Hindlimb muscle (tissue), 1 donor: ENCODE results near the gene UBAC2. TPM values are rescaled to one million over a fixed set of nuclear protein-coding genes. Genes with fewer than 3 reads are reported as not detected.
"Not testable (repeated sequence)": the region's sequence is repeated elsewhere in the genome, so short reads cannot be mapped to it uniquely, and the experiment has no call there.

ENCODE experiments used
- DNase-seq: peaks from one replicate; pipeline ENCODE4 v3.0.0-alpha.2; 2013
- polyA plus RNA-seq: library from polyadenylated mRNA; unstranded; fragments of 120-200 nt; gene quantifications from one replicate; pipeline ENCODE4 v1.2.1, GENCODE V29; 2013; ENCODE audit not compliant: insufficient read length

UBAC2 gene
- polyA plus RNA-seq, 1 donor, result 89.7 TPM

GRCh38 chr13:99249606-99250005, 49.0 kb downstream of the UBAC2 start:
- DNase-seq, result not testable (repeated sequence)

DNA sequence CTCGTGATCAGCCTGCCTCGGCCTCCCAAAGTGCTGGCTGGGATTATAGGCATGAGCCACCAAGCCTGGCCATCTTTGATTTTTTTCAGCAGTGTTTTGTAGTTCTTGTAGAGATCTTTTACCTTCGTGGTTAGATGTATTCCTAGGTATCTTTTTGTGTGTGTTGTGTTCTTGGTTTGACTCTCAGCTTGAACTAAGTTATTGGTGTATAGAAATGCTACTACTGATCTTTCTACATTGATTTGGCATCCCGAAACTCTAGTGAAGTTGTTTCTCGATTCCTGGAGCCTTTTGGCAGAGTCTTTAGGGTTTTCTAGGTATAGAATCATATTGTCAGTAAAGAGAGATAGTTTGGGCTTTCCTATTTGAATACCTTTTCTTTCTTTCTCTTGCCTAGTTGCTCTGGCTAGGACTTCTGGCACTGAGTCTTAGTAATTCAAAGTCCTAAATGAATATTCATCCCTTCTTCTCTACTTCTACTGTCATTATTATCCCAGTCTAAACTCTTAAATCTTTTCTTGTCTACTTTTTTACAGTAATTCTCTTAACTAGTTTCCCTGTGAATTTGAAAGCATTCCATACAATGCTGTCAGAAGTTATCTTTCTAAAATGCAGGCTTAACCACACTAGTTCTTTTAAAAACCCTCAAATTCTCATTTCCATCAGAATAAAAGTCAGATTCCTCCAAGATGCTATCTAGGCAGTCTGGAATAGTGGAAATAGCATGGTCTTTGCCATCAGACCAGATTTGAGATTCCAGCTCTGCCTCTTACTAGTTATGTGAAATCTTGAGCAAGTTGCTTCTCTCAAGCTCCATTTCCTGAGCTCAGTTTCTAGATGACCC, 50.5 kb downstream of the UBAC2 start:
- DNase-seq, result no peak

DNA sequence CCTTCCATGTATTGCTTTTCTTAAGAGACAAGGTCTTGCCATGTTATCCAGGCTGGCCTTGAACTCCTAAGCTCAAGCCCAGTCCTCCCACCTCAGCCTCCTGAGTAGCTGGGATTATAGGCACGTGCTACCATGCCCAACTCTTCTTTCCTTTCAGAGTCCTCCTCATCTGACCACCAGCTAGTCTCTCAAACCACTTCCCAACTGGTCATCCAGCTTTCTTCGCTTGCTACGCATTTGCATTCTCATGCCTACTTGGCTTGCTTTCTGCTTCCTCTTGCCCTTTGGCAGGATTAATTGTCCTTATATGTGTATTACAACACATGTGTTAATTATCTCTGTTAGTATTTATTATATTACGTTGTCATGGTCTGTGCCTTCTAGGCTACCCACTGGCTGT, 51.3 kb downstream of the UBAC2 start:
- no peak for DNase-seq

GRCh38 chr13:99254830-99255229, 54.2 kb downstream of the UBAC2 start:
- no peak for DNase-seq

DNA sequence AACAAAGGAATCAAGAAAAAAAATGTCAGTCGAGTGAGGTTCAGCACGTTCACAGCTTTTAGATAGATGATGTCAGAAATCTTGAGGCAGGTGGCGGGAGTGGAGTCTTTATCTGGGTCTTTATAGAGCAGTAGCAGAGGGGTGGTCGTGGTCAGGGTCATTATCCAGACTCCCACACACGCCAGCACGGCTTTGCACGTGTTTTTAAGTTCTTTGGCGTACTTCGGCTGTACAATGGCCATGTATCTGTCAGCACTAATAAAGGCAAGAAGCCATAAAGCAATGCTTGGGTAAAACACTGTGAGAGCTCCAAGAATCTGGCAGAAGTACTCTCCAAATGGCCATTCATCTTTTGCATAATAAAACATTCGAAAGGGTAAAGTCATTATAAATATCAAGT, 54.6 kb downstream of the UBAC2 start:
- DNase-seq, result no peak

DNA sequence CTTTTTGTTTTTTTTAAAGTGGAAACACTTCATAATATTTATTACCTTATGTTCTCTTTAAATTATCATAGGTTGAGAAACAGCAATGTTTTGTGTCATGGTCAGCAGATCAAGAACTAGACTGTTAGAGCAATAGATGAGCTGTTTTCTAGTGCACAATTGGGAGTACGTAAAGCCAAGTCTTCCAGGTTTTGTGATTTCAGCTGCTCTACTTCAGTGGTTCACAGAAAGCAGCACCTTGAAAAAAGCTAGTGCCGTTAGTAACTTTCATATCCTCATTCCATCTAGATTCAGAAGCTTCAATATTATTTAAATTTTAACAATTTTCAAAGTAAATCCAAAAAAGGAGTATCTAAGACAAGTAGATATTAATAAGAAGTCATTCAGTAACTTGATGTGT, 55.6 kb downstream of the UBAC2 start:
- DNase-seq, result no peak

- DNase-seq, result no peak
Measured at GRCh38 chr13:99256709-99257108, 56.1 kb downstream of the UBAC2 start.

- no peak for DNase-seq
Measured at GRCh38 chr13:99257291-99257690, 56.6 kb downstream of the UBAC2 start.

GRCh38 chr13:99258210-99258860, 57.7 kb downstream of the UBAC2 start, which contains the start of gene GPR18:
GPR18 (minus strand) TSS chr13:99258379; CDS start chr13:99255872, 2,507 bp downstream.
- DNase-seq, result no peak

DNA sequence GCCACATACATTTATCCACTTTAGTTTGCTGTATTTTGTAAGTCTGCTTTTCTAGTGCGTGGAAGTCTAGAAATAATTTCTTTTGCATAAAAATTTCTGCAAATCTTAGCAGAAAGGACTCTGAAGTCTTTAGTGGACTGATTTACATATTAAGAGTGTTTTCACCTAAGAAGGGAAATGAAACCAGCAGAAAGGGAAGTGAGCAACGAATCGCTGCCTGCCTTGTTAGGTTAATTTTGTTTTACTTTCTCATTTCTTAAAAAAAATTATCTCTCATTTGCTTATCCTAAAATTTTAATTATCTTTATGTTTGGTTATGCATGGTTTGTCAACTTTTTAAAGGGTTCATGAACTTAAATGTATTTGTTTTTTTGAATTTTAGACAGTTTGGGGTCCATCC, 58.3 kb downstream of the UBAC2 start:
- DNase-seq, result no peak

- DNase-seq, result no peak
Measured at GRCh38 chr13:99260216-99260615, 59.6 kb downstream of the UBAC2 start.

- DNase-seq, result no peak
Measured at GRCh38 chr13:99261059-99261458, 60.4 kb downstream of the UBAC2 start.

DNA sequence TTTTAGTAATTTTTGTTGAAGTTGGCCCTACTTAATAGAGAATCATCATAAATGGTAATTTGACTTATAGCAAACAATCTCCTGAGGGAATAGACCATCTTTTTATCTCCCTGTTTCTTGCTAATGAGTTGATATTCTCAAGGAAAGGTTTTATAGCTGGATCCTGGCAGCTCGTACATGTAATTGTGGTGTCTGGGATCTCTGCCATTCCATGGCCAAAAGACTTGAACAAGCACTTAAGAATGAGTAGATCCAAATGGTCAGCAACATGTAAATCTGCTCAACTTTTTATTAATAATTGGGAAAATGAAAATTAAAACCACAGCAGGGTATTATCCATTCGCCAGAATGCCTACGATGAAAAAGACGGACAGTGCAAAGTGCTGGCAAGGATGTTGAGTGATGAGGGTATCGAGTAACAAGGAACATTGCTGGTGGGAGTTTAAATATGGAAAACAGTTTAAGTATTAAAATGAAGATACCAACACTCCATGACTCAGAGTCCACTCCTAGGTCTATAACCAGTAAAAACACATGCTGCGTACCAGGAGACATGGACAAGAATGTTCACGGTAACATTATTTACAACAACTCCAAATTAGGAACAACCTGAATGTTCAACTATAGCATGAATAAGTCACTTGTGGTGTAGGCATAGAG, 62.6 kb downstream of the UBAC2 start:
- no peak for DNase-seq

GRCh38 chr13:99264051-99264450, 63.4 kb downstream of the UBAC2 start:
- no peak for DNase-seq

GRCh38 chr13:99265162-99265800, 64.6 kb downstream of the UBAC2 start:
- no peak for DNase-seq

- DNase-seq, result no peak
Measured at GRCh38 chr13:99265821-99266426, 65.3 kb downstream of the UBAC2 start.

DNA sequence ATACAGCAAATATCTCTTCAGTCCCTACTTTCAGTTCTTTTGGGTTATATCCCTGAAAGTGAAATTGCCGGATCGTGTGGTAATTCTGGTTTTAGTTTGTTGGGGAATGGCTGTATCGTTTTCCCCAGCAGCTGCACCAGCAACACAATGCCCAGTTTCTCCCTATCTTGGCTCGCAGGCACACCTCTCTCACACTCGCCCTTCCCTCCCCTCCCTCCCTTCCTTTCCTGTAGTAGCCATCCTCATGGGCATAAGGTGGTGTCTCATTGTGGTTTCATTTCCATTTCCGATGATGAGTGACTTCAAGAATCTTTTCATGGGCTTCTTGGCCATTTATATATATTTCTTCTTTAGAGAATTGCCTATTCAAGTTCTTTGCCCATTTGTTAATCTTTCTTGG, 66.2 kb downstream of the UBAC2 start:
- DNase-seq, result no peak

DNA sequence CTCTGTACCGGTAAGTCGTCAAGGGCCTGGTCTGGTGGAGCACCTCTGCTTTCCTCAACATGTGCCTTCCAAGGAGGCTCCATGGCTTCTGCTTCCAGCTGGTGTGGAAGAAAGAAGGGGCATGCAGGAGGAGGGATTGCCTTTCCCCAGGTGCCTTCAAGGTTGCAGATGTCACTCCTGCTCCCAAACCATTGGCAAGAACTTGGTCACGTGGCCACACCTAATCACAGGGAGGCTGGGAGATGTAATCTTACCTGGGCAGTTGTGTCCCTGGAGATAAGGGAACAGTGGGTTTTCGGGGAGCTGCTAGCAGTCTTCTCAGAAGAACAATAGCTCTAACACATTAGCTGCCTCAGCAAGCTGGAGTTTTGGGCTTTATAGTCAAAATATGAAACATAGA, 67.3 kb downstream of the UBAC2 start:
- DNase-seq, result no peak

DNA sequence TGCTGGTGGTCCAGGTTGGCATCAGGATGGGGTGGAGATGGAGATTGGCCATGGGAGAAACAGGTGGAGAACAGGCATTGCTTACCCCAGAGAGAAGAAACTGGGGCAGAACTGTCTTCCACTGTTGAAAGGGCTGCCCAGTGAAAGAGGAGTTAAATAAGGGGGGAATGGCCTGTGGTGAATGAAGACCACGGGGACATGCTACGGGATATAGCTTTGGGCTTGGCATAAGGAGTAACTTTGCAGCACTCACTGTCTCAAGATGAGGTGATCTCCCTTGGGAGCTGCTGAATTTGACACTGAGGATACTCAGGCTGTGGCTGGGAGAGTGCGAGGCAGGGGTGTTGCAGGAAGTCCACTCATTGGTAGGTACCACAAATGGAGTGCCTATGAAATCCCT, 68.2 kb downstream of the UBAC2 start:
- DNase-seq, result no peak

DNA sequence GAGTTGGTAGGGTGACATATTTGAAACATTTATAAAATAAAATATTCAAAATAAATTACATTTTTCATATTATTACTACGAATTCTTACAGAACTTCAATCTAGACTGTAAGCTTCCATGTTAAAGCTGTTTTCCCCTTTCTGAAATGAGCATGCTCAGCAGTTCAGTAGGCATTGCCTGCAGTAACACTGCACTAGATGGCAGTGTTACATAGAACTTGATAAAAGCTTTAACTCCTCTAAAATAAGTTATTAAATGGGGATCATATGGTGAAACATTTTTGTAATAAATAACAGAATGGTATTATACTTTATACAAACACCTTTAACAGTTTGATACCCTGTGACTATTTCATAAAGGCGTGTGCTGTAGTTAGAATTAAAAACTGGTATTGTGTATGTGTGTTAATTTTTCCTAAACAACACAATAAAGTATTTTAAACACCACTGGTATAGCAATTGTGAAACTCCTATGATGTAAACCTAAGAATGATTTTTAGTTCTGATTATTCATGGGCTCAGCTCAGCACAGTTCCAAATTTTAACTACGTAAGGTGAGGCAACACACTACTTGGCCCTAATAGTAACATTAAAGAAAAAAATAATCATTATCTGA, 69.1 kb downstream of the UBAC2 start:
- peak; percentile 54 for DNase-seq

- DNase-seq, result no peak
Measured at GRCh38 chr13:99270518-99270917, 69.9 kb downstream of the UBAC2 start.

- DNase-seq, result no peak
Measured at GRCh38 chr13:99271249-99271648, 70.6 kb downstream of the UBAC2 start.
